ENCODE measurements around the gene SLC36A2. TPM values are rescaled to one million over a fixed set of nuclear protein-coding genes. Genes with fewer than 3 reads are reported as not detected.

Gene SLC36A2
- total RNA-seq, 6 experiments from 2014 or later: not detected

- H3K36me3 Mint-ChIP-seq (ENCODE audit: low read depth): no peaks in the 10 kb centered on the region
- no peak for DNase-seq
- H3K27me3 Mint-ChIP-seq (ENCODE audit: insufficient read depth): peaks cover 24% of the 10 kb centered on the region
- H3K27ac Mint-ChIP-seq: no peak overlapping the region
- H3K9me3 Mint-ChIP-seq: no peaks in the 10 kb centered on the region
- no peak for TF ChIP-seq CTCF (IDR thresholded peaks at IDR 0.05)
- no peak overlapping the region for H3K4me3 Mint-ChIP-seq
- H3K4me1 Mint-ChIP-seq (ENCODE audit: low read depth): peaks cover 9% of the 10 kb centered on the region; the same call in 1 of the 2 replicates
Observed at GRCh38 chr5:151345187-151345807, 2.1 kb downstream of the SLC36A2 start.

GRCh38 chr5:151344088-151344487, 3.3 kb downstream of the SLC36A2 start:
- no peak for TF ChIP-seq CTCF (IDR thresholded peaks at IDR 0.05)
- H3K4me1 Mint-ChIP-seq (ENCODE audit: low read depth): peaks cover 9% of the 10 kb centered on the region; the same call in 1 of the 2 replicates
- H3K9me3 Mint-ChIP-seq: no peaks in the 10 kb centered on the region
- no peak for DNase-seq
- peaks cover 24% of the 10 kb centered on the region for H3K27me3 Mint-ChIP-seq (ENCODE audit: insufficient read depth)
- no peak overlapping the region for H3K4me3 Mint-ChIP-seq
- H3K27ac Mint-ChIP-seq: no peak overlapping the region
- H3K36me3 Mint-ChIP-seq (ENCODE audit: low read depth): no peaks in the 10 kb centered on the region

DNA sequence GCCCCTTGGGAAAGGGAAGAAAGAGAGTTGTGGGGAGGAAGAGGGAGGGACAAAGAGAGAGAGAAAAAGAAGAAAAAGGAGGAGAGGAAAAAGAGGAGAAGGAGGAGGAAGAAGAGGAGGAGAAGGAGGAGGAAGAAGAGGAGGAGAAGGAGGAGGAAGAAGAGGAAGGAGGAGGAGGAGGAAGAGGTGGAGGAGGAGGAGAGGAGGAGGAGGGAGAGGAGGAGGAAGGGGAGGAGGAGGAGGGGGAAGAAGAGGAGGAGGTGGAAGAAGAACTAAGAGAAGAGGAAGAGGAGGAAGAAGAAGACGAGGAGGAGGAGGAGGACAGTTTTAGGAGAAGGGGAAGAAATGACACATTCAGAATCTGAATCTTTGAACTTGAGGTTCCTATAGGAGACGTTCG, 7.4 kb downstream of the SLC36A2 start:
- no peaks in the 10 kb centered on the region for H3K36me3 Mint-ChIP-seq (ENCODE audit: low read depth)
- DNase-seq: no peak
- no peak overlapping the region for H3K27ac Mint-ChIP-seq
- no peak for TF ChIP-seq CTCF (IDR thresholded peaks at IDR 0.05)
- peaks cover 15% of the 10 kb centered on the region for H3K27me3 Mint-ChIP-seq (ENCODE audit: insufficient read depth)
- H3K4me1 Mint-ChIP-seq (ENCODE audit: low read depth): no peaks in the 10 kb centered on the region
- H3K4me3 Mint-ChIP-seq: no peak overlapping the region
- H3K9me3 Mint-ChIP-seq: no peaks in the 10 kb centered on the region

DNA sequence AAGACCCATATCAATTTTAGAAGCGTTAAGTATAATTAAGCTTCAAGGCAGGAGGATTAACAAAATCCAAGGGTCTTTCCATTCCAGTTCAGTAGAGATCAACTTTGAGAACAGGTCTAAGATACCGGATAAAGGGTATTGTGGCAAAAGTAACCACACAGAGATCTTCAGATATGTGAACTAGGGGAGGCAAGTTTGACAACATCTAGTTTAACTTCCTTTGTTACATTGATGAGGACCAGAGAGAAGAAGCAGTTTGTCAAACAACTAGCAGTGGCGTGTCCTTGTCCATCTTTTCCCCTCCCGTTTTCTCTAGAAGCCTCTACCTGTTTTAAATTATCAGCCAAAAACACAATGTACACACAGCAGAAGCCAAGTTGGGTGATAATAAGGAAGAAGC, 8.6 kb downstream of the SLC36A2 start:
- no peak overlapping the region for H3K27ac Mint-ChIP-seq

GRCh38 chr5:151332857-151333256, 14.5 kb downstream of the SLC36A2 start:
- H3K4me1 Mint-ChIP-seq (ENCODE audit: low read depth): no peaks in the 10 kb centered on the region
- H3K9me3 Mint-ChIP-seq: no peaks in the 10 kb centered on the region
- DNase-seq: no peak
- no peak for TF ChIP-seq CTCF (IDR thresholded peaks at IDR 0.05)
- H3K4me3 Mint-ChIP-seq: no peak overlapping the region
- H3K27ac Mint-ChIP-seq: no peak overlapping the region
- H3K36me3 Mint-ChIP-seq (ENCODE audit: low read depth): no peaks in the 10 kb centered on the region
- peaks cover 20% of the 10 kb centered on the region for H3K27me3 Mint-ChIP-seq (ENCODE audit: insufficient read depth)

More for the DNA sequence above, 8.6 kb downstream of the SLC36A2 start:
- DNase-seq: no peak
- Mint-ChIP-seq H3K4me3 (no peak overlapping the region), H3K9me3 (no peaks in the 10 kb centered on the region), H3K36me3 (ENCODE audit: low read depth) (no peaks in the 10 kb centered on the region), H3K27me3 (ENCODE audit: insufficient read depth) (peaks cover 17% of the 10 kb centered on the region), H3K4me1 (ENCODE audit: low read depth) (no peaks in the 10 kb centered on the region)
- no peak for TF ChIP-seq CTCF (IDR thresholded peaks at IDR 0.05)
